Stimulated activated naive CD4-positive, alpha-beta T cell (primary cell): ENCODE results near the gene POU2F1.

Experiments
- DNase-seq, 6 experiments: peaks; one replicate each; lab custom pipeline; 2025; lab: John Stamatoyannopoulos, UW

Gene POU2F1

DNA sequence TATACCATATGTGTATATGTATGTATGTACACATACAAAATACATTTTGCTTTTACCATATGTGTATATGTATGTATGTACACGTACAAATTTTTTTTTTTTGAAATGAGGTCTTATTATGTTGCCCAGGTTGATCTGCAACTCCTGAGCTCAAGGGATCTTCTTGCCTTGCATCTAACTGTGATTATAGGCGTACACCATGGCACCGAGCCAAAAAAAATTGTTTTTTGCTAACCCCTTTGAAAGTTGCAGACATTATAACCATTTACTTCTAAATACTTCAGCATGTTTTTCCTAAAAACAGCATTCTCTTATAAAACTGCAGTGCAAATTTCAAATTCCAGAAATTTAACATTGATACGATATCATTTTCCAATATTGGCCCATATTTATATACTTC lies 147.0 kb downstream of the POU2F1 start:
- DNase-seq, result no peak

DNA sequence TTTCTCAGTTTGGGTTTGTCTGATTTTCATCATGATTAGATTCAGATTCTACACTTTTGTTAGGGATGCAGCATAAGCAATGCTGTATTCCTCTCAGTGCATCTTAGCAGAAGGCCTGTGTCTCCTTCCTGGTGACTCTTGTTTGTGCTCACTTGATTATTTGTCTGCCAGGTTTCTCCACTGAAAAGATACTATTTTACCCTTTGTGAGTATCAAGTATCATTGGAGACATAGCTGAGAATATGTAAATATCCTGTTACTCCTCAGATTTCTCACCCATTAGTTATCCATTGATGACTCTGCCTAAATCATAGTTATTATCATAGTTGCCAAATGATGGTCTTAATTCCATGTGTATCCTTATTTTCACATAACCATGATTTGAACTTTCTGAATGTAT lies 148.5 kb downstream of the POU2F1 start:
- DNase-seq, result no peak

DNA sequence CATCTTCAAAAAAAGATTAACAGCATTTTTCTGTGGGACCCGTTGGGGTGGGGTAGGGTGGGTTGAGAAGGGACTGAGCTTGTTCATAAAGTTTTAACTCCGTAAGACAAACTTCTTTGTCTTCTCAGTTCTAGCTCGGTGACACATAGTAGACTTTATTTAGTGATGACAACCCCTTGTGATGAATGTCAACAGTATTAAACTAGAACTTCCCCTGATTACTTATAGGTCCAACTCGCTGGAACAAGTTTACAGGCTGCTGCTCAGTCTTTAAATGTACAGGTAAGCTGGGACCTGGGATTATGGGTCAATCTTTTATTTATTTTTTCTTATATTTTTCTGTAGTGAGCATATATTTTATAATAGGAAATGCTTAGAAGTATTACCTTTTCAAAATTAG lies 149.2 kb downstream of the POU2F1 start:
- DNase-seq, result no peak

DNA sequence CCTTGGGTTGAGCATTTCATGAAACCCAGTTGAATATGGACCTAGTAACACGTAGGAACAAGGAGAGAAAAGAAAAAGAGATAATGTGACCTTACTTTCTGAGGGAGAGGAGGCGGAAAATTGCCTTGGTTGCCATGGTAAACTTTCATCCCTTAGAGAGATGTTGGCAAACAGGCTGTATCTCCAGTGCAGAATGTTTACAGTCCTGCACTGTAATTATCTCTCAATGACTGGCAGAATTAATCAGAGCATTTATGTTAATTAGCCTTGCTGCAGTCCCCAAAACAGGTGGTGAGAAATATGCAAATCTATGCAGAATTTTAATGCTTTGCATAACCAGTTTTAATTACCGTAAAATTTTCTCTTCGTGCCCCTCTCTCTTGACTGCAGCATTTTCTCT lies 150.3 kb downstream of the POU2F1 start:
- DNase-seq, result no peak

DNA sequence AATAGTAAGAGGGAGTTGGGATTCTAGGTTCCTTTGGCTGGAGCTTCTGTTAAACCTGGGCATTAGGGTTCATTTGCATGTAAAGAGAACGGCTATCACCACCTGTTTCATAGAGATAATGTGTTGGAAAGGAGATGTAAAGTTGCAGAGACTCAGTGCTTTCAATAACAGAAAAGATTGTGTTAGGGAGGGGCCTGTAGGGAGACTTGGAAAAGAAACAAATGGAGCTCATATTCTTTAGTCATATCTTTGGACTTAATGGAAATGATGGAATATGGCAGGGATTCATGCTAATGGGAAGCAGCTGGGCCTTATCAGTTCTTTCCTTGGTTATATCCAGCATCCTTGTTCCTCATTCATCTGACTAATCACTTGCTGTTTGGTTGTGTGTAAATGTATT lies 152.7 kb downstream of the POU2F1 start:
- DNase-seq, result no peak

DNA sequence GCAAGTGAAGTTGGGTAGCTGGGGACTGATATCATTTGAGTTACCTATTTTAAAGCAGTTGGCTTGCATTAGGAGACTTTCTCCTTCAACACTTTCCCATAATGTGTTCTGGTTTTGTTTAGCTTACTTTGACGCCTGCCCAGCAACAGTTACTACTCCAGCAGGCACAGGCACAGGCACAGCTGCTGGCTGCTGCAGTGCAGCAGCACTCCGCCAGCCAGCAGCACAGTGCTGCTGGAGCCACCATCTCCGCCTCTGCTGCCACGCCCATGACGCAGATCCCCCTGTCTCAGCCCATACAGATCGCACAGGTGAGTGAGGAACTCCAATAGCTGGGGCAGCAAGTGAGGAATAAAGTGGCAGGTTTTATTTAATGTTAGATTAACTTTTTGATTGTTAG lies 153.3 kb downstream of the POU2F1 start:
- DNase-seq, result no peak

DNA sequence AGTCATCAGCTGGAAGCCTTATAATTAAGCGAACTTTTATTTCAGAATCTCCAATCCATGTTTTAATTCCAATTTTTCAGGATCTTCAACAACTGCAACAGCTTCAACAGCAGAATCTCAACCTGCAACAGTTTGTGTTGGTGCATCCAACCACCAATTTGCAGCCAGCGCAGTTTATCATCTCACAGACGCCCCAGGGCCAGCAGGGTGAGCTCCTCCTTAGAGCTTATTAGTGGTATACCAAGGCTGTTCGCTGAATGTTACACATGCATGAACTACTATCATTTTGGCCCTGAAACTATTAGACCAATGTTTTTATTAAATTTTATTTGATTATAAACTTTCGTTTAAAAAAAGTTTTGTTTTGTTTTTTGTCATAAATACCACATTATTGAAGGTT lies 155.3 kb downstream of the POU2F1 start:
- no peak for DNase-seq

DNA sequence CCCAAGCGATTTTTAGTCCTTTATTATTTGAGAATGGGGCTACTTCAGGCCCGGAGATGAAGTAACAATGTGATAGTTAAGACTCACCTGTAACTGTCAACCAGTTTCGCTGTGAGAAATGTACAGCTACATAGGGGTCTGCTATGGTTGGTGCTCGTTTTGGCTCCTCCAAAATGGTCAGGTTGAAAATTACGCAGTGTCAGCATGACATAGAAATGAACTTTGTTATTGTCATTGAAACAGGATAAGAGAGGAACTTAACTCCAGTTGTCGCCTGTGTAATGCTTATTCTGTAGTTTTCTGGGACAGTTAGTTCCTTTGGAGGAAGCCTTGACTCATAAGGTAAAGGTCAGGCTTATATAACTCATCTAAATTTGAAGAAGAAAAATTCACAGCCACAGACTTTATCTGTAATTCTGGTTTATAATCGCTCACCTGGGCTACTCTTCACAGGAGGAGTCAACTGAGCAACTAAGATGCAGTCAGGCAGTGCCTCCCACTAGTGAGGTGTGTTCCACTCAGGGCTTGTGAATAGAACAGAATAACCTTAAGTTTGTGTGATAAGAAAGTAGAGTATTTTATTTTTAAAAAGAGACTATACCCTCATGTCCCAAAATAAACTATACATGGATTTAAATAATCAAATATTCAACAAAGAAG lies 166.7 kb downstream of the POU2F1 start:
- no peak for DNase-seq

DNA sequence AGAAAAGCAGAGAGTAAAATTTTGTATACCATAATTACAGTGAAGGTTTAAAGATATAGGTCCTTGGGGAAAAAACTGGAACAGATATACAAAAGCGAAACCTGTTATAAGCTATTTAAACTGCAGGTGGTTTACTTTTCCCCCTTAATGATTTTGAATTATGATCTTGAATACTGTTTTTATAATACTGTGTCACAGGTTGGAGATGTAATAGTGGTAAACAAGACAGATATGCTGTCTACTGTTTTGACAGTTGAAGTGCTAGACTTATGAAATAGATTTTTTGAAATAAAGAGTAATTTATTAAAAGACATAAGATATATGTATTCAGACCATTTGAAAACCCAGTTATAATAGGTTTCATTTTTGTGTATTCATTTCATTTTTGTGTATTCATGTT lies 168.3 kb downstream of the POU2F1 start:
- DNase-seq, result no peak

DNA sequence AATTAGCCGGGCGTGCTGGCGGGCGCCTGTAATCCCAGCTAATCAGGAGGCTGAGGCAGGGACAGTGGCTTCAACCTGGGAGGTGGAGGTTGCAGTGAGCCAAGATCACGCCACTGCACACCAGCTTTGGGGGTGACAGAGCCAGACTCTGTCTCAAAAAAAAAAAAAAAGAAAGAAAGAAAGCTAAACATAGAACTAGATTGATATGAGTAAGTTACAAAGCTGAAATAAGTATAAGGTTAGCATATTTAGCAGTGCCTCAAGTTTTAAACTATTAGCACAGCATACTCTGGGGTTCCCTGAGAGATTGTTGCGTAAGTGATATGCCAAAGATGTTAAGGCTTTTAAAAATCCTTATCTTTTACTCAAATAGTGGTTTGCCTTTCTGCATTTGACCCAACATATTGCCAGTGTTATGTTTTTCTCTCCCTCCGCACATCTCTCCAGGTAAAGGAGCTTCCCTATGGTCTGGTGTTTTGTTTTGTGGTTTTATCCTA lies 171.6 kb downstream of the POU2F1 start:
- no peak for DNase-seq

DNA sequence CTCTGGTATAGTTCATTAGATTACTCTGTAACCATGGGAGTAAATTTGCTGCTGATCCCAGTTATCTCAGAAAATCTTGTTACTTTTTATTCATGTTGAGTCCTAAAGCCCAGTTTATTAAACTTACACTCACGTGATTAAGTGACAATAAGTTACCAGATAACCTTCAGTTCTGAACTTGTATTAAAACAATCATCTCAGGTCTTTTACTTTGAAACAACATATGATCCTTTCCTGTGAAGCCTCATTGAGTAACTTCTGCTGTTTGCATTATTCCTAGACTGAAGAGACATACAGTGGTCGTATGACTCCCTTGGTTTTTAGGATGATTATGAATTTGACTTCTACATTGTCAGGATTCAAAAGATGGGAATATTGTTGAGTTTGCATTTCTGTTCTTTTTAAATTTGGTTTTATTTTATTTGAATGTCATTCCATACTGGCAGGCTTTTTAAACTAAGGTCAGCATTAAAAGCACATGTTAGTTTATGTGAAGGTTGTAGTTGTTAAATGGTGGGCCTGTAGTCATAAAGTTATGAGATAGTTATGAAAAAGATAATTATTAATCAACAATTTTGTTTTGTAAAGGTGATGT lies 179.8 kb downstream of the POU2F1 start:
- no peak for DNase-seq

DNA sequence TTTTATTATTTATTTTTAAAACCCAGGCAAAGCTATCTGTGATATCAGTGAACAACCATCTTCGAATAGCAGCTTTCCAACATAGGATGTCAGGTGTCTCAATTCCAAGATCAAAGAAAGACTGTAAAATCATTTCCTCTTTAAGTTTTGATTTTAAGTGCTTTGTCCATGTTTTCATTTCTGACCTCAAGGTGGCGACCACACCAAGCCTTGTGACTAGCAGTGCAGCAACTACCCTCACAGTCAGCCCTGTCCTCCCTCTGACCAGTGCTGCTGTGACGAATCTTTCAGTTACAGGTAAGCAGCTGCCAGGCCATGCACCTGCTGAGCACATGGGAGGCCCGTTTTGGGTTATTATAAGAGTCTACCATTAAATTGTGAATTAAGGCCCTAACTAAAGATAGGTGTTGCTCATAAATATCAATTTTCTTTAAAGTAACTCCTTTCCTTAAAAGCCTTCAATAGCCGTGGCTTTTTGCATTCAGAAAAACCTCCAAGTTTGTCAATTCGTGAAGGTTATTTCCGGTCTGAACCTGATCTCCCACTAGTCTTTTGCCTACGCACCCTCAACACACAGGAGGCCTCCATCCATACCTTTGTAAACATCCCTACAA lies 180.7 kb downstream of the POU2F1 start:
- DNase-seq, result peak; percentile 3 to 50 (median 32)

DNA sequence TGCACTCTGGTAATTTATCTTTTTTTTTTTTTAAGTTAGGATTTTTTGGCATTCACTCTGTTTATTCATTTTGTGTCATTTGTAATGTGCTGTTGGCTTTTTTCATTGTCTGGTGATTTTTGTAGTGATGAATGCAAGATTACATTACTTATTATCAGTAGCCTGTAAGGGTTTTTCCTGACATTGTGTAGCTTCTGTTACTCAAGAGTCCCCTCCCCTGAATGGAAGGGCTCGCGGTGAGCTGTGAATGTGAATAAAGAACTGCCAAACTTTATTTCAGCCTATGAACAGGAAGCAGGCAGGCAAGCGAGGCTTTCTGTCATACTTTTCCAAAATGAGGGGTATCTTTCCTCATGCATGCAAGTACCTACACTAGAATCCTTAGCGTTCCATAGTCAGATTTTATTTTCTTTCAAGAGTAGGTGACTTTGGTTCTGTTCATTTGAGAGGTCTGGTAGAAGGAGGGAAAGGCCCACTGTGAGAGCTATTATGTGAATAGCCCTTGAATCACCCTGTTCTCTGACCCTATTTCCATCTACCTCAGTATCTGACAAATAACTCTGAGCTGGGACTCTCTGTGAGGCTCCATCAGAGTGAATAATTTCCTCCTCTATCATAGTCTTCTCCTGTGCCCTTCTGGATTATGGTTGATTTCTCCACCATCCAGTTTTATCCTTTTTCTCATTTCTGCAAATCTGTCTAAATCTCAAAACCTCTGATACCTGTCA lies 183.6 kb downstream of the POU2F1 start:
- DNase-seq, result no peak

DNA sequence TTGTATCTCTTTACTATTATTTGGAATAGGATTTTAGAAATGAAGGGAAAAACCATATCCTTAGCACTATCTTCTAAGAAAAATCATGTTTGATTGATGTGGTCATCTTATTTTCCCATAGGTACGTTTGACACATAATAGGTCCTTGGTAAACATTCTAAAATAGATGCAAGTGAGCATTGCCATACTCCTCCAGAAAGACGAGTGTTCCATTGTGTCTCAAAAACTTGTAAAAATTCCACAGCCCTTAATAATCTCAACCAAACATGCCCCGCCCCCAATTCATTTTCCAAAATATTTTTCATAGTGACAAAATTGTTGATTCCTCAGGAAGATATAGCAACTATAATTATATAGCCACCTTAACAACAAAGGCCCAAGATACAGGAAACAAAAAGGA lies 184.2 kb downstream of the POU2F1 start:
- no peak for DNase-seq

DNA sequence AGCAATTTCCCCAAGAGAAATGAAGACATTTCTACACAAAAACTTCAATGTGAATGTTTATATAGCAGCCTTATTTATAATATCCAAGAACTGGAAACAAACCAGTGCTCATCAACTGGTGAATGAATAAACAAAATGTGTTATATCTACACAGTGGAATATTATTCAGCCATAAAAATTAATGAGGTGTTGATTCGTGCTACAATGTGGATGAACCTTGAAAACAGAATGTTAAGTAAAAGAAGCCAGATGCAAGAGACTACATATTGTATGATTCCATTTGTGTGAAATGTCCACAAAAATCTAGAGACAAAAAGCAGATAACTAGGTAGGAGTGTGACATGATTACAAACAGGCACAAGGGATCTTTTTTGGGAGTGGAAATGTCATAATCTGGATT lies 187.7 kb downstream of the POU2F1 start:
- DNase-seq, result no peak

DNA sequence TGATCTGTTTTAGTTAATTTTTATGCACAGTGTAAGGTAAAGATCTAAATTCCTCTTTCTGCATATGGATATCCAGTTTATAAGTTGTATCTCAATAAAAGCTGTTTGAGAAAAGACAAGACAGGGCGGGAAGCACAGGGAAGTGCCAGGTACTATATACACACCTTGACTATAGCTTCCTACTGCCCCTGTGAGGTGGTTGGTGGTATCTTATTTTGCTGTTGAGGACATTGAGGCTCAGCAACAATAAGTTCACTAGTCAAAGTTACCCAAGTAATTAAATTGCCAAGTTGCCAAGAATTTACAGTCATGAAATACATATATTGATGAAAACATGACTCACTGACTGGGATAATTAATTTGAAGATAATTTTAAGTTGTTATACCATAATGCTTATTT lies 188.5 kb downstream of the POU2F1 start:
- peak in 2 of 6 experiments; percentile 4 to 18 for DNase-seq

DNA sequence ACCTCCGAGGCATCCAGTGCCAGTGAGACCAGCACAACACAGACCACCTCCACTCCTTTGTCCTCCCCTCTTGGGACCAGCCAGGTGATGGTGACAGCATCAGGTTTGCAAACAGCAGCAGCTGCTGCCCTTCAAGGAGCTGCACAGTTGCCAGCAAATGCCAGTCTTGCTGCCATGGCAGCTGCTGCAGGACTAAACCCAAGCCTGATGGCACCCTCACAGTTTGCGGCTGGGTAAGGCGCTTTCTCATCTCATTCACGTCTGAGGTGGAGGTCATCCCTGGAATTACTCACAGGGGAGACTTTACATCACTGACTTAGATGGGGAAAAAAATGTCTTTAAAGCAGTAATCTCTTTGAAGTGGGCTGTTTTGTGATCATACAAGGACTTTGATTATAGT lies 191.4 kb downstream of the POU2F1 start:
- DNase-seq, result no peak

DNA sequence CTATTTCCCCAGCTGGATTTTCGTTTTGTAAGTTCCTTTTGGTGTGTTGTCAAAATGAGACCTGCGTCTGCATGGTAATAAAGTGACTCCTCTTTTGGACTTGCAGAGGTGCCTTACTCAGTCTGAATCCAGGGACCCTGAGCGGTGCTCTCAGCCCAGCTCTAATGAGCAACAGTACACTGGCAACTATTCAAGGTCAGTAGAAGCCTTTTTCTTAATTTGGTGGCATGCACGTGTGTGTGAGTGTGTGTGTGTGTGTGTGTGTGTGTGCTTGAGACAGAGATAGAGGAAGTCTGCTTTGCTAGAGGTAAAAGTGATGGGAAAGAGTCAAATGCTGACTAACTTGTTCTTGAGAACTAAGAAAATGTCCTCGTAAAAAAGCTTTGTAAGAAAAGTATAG lies 192.2 kb downstream of the POU2F1 start:
- DNase-seq, result no peak

DNA sequence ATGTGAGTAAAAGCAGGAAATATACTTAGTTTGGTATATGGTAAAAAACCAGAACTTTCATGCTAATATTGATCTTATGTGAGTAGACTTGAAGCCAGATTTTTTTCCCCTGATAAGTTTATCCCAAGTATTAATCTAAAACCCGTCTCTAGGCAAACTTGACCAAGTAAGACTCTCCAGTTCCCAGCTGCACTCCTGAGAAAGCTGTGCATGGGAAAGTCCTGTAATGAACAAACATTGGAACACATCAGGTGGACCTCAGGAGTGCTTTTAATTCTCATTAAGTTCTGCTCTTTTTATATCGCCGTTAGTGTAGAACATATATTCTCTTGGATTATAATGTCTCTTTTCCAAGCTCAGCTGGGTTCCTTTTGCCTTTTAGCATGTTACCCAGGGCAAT lies 192.6 kb downstream of the POU2F1 start:
- DNase-seq, result no peak

DNA sequence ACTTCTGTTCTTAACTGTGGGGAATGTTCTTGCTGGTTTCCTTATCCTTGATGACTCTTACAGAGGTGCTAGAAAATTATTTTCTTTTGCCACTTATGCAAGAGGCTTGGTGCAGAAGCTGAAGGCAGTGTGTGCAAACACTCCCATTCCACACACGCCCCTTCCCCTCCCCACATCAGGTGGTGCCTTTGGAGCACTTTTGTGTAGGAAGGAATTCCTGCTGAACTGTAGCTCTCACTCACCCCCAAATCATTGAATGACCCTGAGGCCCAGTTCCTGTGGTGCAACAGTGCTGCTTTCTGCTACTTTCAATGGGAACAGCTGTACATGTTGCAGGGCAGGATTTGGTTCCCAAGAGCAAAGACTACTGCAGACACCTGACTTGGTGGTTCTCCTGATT lies 195.8 kb downstream of the POU2F1 start:
- DNase-seq, result no peak

DNA sequence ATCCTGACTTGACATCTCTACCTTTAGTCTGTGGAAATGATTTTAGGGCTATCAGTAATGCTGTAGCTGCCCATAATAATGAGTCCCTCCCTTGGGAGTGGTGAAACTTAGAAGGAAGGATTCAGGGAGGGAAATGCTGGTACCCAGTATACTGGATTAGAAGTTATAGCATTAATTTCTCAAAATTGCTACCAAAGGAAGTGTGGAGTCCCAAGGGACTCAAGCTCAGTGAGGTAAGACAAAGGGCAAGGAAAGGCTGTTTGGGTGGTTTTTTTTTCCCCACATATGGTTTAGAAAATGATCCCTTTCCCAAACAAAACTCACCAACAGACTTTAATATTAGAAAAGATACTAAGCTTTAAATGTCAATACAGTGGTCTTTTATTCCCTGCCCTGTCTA lies 197.7 kb downstream of the POU2F1 start:
- DNase-seq, result no peak

DNA sequence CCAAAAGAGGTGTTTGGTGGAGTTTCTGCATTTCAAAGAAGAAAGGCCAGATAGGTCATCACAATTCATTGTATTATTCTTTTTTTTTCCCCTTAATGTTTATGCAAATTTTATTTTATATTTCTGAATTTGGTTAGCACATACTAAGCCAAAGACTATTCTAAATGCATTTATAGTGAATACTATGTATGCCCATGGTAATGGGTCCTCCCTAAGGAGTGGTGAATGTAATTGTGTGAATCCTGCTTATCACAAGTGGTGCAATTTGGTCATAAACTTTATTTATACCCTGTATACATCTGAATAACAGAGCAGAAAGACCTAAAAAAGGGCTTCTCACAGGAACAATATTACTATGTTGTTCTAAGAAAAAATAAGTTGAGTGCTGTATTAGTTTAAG lies 198.6 kb downstream of the POU2F1 start:
- no peak for DNase-seq

DNA sequence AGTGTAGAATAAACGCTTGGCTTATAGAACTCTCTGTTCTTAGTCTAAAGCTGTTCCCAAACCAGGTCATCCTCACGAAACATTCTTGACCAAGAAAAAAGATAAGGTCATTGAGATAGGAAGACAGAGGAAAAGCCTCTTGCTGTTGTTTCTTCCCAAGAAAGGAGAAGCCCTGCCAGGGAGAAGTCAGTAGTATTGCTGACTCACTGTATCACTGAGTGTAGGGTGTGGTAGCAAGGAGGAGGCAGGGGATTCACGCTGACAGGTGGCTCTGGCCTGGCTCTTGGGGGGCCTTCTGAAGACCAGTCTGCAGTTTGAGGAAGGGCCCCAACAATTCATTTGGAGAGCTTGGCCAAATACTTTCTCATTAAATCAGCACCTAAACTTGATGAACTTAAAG lies 199.8 kb downstream of the POU2F1 start:
- DNase-seq, result no peak
